Mesodermal cell (in vitro differentiated cells): ENCODE measurements around the gene FSIP1. TPM values are rescaled to one million over a fixed set of nuclear protein-coding genes. Genes with fewer than 3 reads are reported as not detected.
"Not testable (repeated sequence)": the region's sequence is repeated elsewhere in the genome, so short reads cannot be mapped to it uniquely, and the experiment has no call there.

Source experiments
- H3K27ac ChIP-seq: 2 replicates; pipeline ENCODE4 v1.7.0; 2013; ENCODE audit warnings: mild to moderate bottlenecking, low read depth, low read length, moderate library complexity; ENCODE audit not compliant: severe bottlenecking
- H3K36me3 ChIP-seq: 2 replicates; pipeline ENCODE4 v1.7.1; 2013; ENCODE audit warnings: mild to moderate bottlenecking, low read length, moderate library complexity; ENCODE audit not compliant: control insufficient read depth, insufficient read depth
- H3K4me1 ChIP-seq: one replicate; pipeline ENCODE4 v1.7.1; 2013; ENCODE audit warnings: mild to moderate bottlenecking, low read length; ENCODE audit not compliant: insufficient read depth, control insufficient read depth, poor library complexity, severe bottlenecking
- H3K4me3 ChIP-seq: 2 replicates; pipeline ENCODE4 v1.7.0; 2013; ENCODE audit warnings: low read length, control low read depth, mild to moderate bottlenecking; ENCODE audit not compliant: insufficient read depth, poor library complexity, severe bottlenecking; ENCODE audit errors: extremely low read depth
- H3K9me3 ChIP-seq: 2 replicates; pipeline ENCODE4 v1.7.1; 2013; ENCODE audit warnings: mild to moderate bottlenecking, low read length, moderate library complexity; ENCODE audit not compliant: control insufficient read depth
- WGBS, 2 experiments: methylation state at CpG; one replicate each; pipeline ENCODE4 v1.1.5; 2013; ENCODE audit warnings: missing lambda C conversion rate in 2 of 2; ENCODE audit not compliant: insufficient coverage in 2 of 2; 5-methylcytosine and 5-hydroxymethylcytosine counted together
- polyA plus RNA-seq, 2 experiments: library from polyadenylated mRNA; stranded (reverse); fragments of 50-300 nt; gene quantifications; one replicate each; pipeline ENCODE4 v1.2.3, GENCODE V29; 2013

Gene FSIP1
- polyA plus RNA-seq (2013, experiment 1 of 2) = 0.63 TPM
- 0.71 TPM for polyA plus RNA-seq (2013, experiment 2 of 2)

DNA sequence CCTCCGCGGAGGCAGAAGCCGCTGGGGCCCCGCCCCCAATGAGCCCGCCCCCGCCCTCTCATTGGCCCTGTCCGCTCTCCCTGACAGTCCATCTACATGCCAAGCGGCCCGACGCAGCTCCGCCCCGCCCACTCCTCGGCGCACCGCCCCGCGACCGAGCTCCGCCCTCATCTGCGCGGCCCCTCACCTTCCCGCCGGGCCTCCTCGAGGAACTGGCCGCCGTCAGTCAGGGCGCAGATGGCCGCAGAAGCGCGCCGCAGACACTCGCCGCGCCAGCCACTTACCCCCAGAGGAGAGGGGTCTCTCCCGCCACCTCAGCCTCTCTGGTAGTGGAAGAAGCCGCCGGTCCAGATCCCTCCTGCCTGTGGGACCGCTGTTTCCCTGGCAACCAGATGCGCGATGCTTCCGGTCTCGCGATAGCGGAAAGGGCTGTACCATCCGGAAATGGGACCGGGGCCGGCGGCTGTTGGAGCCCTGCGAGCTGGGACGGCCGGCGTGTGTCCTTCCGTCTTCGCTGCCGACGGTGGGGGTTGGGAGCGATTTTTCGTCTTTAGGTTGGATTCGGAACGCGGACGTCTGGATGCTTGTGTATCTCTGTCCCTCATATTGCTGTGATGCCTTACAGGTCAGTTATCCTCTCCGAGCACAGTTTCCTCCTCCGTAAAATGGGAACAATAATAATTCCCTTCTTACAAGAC, at the start of gene FSIP1:
FSIP1 (minus strand) TSS at position 401 of the 698 bp plus-strand sequence. CDS start 6,317 bp downstream, outside the sequence.
- no peaks in the 10 kb centered on the region for H3K9me3 ChIP-seq
- H3K27ac ChIP-seq = peak within 1 kb of the TSS; percentile 77
- 0% methylated on average over 43 to 45 of the region's 64 CpGs for WGBS, 2 experiments
- H3K36me3 ChIP-seq = no peaks in the 10 kb centered on the region
- H3K4me3 ChIP-seq = peak within 1 kb of the TSS; percentile 74
- H3K4me1 ChIP-seq = peaks cover 22% of the 10 kb centered on the region

- Histone ChIP-seq H3K4me1 (no peaks in the 10 kb centered on the region), H3K36me3 (no peaks in the 10 kb centered on the region), H3K27ac (no peak overlapping the region), H3K9me3 (no peaks in the 10 kb centered on the region), H3K4me3 (no peak overlapping the region)
- 80% methylated on average over 1 of the region's 1 CpG; no CpG with 5 or more reads in 1 of the 2 experiments for WGBS, 2 experiments
Observed at GRCh38 chr15:39830166-39830565, 47.5 kb upstream of the FSIP1 start.

DNA sequence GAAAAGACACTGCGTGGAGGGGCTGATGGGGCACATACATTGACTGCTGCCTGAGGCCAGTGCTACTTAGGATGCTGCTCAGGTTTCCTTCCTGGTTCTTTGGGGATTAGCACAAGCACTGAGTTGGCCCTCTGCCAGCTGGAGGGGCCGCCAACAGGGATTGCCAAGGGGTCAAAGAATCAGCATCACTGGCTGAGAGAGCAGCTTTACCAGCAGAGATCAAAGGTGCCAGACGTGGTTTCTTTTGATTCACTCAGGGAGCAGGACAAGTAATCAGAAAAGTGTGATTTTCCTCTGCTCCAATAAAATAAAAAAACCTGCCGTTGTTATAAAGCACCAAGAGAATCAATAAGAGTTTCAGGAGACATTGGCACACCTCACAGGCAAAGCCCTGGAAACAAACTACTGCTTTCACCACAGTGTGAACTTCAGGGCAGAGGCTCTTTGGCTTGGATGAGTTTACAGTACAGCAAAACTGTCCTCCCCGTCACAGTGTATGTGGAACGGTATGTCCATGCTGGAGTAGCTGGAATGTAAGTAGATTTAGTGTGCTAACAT, 45.8 kb upstream of the FSIP1 start:
- 76 to 90% methylated on average over 2 to 3 of the region's 6 CpGs for WGBS, 2 experiments

DNA sequence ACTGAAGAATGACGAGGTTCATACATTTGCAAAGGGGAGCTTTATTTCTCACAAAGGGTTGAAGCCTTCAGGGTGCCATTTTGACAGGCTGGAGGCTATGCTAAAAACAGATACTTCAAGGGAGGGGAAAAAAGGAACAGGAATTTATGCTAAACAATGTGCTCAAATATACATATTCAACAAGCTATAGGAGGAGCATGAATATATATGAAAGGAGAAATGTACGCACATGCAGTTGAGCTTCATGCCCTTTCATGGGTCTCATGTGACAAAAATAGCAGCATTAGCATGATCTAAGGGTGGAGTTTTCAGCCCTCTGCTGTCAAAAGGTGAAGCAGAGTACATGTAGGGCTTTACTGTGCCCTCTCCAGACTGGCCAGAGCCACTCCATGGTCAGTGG, 44.3 kb upstream of the FSIP1 start:
- Histone ChIP-seq H3K4me1 (no peaks in the 10 kb centered on the region), H3K9me3 (no peaks in the 10 kb centered on the region), H3K27ac (no peak overlapping the region), H3K36me3 (no peaks in the 10 kb centered on the region), H3K4me3 (no peak overlapping the region)
- WGBS, 2 experiments = 87 to 93% methylated on average over 2 of the region's 2 CpGs

More for the DNA sequence above, 45.8 kb upstream of the FSIP1 start:
- H3K4me1 ChIP-seq = no peaks in the 10 kb centered on the region
- H3K27ac ChIP-seq = no peak overlapping the region
- H3K36me3 ChIP-seq = no peaks in the 10 kb centered on the region
- no peak overlapping the region for H3K4me3 ChIP-seq
- no peaks in the 10 kb centered on the region for H3K9me3 ChIP-seq

DNA sequence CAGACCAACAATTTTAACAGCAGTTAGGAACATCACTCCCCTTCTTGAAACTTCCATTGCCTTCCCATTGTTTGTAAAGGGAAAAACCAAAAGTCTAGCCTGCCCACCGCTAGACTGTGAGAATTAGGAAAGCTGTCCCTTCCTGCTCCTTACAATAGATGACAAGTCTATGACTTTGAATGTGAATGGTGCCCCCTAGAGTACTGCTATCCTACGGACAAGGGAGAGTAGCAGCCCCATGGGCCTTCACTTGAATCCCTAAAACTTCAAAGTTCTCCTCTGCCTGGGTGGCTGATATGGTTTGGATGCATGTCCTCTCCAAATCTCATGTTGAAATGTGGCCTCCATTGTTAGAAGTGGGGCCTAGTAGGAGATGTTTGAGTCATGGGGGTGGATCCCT, 41.0 kb upstream of the FSIP1 start:
- H3K4me3 ChIP-seq = no peak overlapping the region
- no CpG with 5 or more reads among the region's 2 CpGs for WGBS, 2 experiments
- no peaks in the 10 kb centered on the region for H3K4me1 ChIP-seq
- H3K27ac ChIP-seq = no peak overlapping the region
- no peaks in the 10 kb centered on the region for H3K9me3 ChIP-seq
- H3K36me3 ChIP-seq = no peaks in the 10 kb centered on the region

- H3K36me3 ChIP-seq = no peaks in the 10 kb centered on the region
- no peak overlapping the region for H3K27ac ChIP-seq
- no peaks in the 10 kb centered on the region for H3K4me1 ChIP-seq
- H3K9me3 ChIP-seq = no peaks in the 10 kb centered on the region
- WGBS, 2 experiments = 69 to 72% methylated on average over 3 of the region's 3 CpGs
- no peak overlapping the region for H3K4me3 ChIP-seq
Observed at GRCh38 chr15:39820050-39820602, 37.5 kb upstream of the FSIP1 start.

GRCh38 chr15:39819533-39819932, 36.9 kb upstream of the FSIP1 start:
- WGBS, 2 experiments = 100% methylated on average over 1 to 2 of the region's 3 CpGs
- Histone ChIP-seq H3K9me3 (no peaks in the 10 kb centered on the region), H3K4me3 (no peak overlapping the region), H3K27ac (no peak overlapping the region), H3K36me3 (no peaks in the 10 kb centered on the region), H3K4me1 (no peaks in the 10 kb centered on the region)

GRCh38 chr15:39817892-39818291, 35.3 kb upstream of the FSIP1 start:
- no peak overlapping the region for H3K27ac ChIP-seq
- no peak overlapping the region for H3K4me3 ChIP-seq
- no peaks in the 10 kb centered on the region for H3K9me3 ChIP-seq
- no peaks in the 10 kb centered on the region for H3K36me3 ChIP-seq
- no peaks in the 10 kb centered on the region for H3K4me1 ChIP-seq

GRCh38 chr15:39814489-39814888, 31.8 kb upstream of the FSIP1 start:
- Histone ChIP-seq H3K27ac (no peak overlapping the region), H3K4me3 (no peak overlapping the region), H3K36me3 (no peaks in the 10 kb centered on the region), H3K9me3 (no peaks in the 10 kb centered on the region), H3K4me1 (no peaks in the 10 kb centered on the region)
- no CpG with 5 or more reads among the region's 1 CpG for WGBS, 2 experiments

DNA sequence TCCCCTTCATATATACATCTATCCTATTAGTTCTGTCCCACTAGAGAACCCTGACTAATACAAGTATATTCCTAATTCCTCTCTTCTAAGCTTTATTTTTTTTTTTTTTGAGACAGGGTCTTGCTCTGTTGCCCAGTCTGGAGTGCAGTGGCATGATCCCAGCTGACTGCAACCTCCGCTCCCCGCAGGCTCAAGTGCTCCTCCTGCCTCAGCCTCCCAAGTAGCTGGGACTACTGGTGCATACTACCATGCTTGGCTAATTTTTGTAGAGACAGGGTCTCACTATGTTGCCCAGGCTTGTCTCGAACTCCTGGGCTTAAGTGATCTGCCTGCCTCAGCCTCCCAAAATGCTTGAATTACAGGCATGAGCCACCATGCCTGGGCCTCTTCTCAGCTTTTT, 30.0 kb upstream of the FSIP1 start:
- H3K9me3 ChIP-seq, H3K4me1 ChIP-seq, H3K4me3 ChIP-seq, H3K36me3 ChIP-seq, H3K27ac ChIP-seq: not testable (repeated sequence)
- WGBS, 2 experiments = 73 to 96% methylated on average over 3 of the region's 3 CpGs

- H3K27ac ChIP-seq = no peak overlapping the region
- WGBS, 2 experiments = 40% methylated on average over 1 of the region's 3 CpGs; no CpG with 5 or more reads in 1 of the 2 experiments
- no peaks in the 10 kb centered on the region for H3K4me1 ChIP-seq
- no peaks in the 10 kb centered on the region for H3K9me3 ChIP-seq
- H3K4me3 ChIP-seq = no peak overlapping the region
- H3K36me3 ChIP-seq = no peaks in the 10 kb centered on the region
Observed at GRCh38 chr15:39808909-39809308, 26.3 kb upstream of the FSIP1 start.
